ENCODE measurements around the gene NDFIP1. TPM values are rescaled to one million over a fixed set of nuclear protein-coding genes. Genes with fewer than 3 reads are reported as not detected.

Gene NDFIP1
- total and polyA plus RNA-seq, 2 experiments from 2014 or later, result 78.0 to 83.5 TPM

DNA sequence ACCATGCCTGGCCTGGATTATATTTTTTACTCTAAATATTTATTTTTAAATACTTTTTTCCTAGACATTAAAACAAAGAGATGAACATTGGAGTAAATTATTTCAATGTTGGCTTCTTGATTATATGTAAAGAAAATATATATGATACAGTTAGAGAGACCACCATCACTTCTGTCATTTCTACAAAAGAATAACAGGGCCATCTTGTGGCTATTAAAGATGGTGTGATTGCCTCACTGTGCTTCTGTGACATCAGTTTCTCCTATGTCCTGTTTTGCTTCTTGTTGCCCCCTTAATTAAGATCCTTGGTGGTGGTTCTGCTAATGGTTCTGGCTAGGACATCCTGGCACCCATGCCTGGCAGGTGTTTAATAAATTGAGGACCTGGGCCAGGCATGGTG, 32.9 kb downstream of the NDFIP1 start:
- Histone ChIP-seq H3K36me3 (peaks cover 44% of the 10 kb centered on the region), H3K27ac (no peak overlapping the region), H3K4me3 (no peak overlapping the region), H3K9me3 (ENCODE audit: low read depth) (no peaks in the 10 kb centered on the region), H3K27me3 (no peaks in the 10 kb centered on the region), H3K4me1 (ENCODE audit: low read depth) (no peaks in the 10 kb centered on the region)
- TF ChIP-seq, protein P1, sequence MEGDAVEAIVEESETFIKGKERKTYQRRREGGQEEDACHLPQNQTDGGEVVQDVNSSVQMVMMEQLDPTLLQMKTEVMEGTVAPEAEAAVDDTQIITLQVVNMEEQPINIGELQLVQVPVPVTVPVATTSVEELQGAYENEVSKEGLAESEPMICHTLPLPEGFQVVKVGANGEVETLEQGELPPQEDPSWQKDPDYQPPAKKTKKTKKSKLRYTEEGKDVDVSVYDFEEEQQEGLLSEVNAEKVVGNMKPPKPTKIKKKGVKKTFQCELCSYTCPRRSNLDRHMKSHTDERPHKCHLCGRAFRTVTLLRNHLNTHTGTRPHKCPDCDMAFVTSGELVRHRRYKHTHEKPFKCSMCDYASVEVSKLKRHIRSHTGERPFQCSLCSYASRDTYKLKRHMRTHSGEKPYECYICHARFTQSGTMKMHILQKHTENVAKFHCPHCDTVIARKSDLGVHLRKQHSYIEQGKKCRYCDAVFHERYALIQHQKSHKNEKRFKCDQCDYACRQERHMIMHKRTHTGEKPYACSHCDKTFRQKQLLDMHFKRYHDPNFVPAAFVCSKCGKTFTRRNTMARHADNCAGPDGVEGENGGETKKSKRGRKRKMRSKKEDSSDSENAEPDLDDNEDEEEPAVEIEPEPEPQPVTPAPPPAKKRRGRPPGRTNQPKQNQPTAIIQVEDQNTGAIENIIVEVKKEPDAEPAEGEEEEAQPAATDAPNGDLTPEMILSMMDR (IDR thresholded peaks at IDR 0.05; ENCODE audit: low read depth, low read length), result no peak
- DNase-seq (ENCODE audit: low read depth in 1 of 2, low spot score in 1 of 2), result no peak

GRCh38 chr5:142143878-142144277, 35.3 kb downstream of the NDFIP1 start:
- TF ChIP-seq, protein P1 (IDR thresholded peaks at IDR 0.05; ENCODE audit: low read depth, low read length), result peak; percentile 43
- Histone ChIP-seq H3K9me3 (ENCODE audit: low read depth) (no peaks in the 10 kb centered on the region), H3K27ac (no peak overlapping the region), H3K36me3 (peaks cover 41% of the 10 kb centered on the region), H3K4me1 (ENCODE audit: low read depth) (no peaks in the 10 kb centered on the region), H3K27me3 (no peaks in the 10 kb centered on the region), H3K4me3 (no peak overlapping the region)
- peak; percentile 21 to 68 for DNase-seq (ENCODE audit: low read depth in 1 of 2, low spot score in 1 of 2)

GRCh38 chr5:142145106-142145900, 36.7 kb downstream of the NDFIP1 start:
- peaks cover 41% of the 10 kb centered on the region for H3K36me3 ChIP-seq
- TF ChIP-seq, protein P1 (IDR thresholded peaks at IDR 0.05; ENCODE audit: low read depth, low read length), result peak; percentile 91
- no peak overlapping the region for H3K27ac ChIP-seq
- H3K4me3 ChIP-seq, result no peak overlapping the region
- no peaks in the 10 kb centered on the region for H3K4me1 ChIP-seq (ENCODE audit: low read depth)
- DNase-seq (ENCODE audit: low read depth in 1 of 2, low spot score in 1 of 2), result peak; percentile 77 to 83
- H3K27me3 ChIP-seq, result no peaks in the 10 kb centered on the region
- H3K9me3 ChIP-seq (ENCODE audit: low read depth), result no peaks in the 10 kb centered on the region

- no peak for DNase-seq (ENCODE audit: low read depth in 1 of 2, low spot score in 1 of 2)
- H3K4me3 ChIP-seq, result no peak overlapping the region
- H3K27me3 ChIP-seq, result no peaks in the 10 kb centered on the region
- TF ChIP-seq, protein P1 (IDR thresholded peaks at IDR 0.05; ENCODE audit: low read depth, low read length), result no peak
- H3K9me3 ChIP-seq (ENCODE audit: low read depth), result no peaks in the 10 kb centered on the region
- peaks cover 3% of the 10 kb centered on the region for H3K4me1 ChIP-seq (ENCODE audit: low read depth)
- peaks cover 29% of the 10 kb centered on the region for H3K36me3 ChIP-seq
- H3K27ac ChIP-seq, result no peak overlapping the region
These were observed 40.8 kb downstream of the NDFIP1 start for GRCh38 chr5:142149363-142149762.

- H3K4me3 ChIP-seq, result no peak overlapping the region
- peaks cover 23% of the 10 kb centered on the region for H3K36me3 ChIP-seq
- TF ChIP-seq, protein P1 (IDR thresholded peaks at IDR 0.05; ENCODE audit: low read depth, low read length), result no peak
- no peak overlapping the region for H3K27ac ChIP-seq
- no peak for DNase-seq (ENCODE audit: low read depth in 1 of 2, low spot score in 1 of 2)
- H3K4me1 ChIP-seq (ENCODE audit: low read depth), result peaks cover 3% of the 10 kb centered on the region
- H3K27me3 ChIP-seq, result no peaks in the 10 kb centered on the region
- H3K9me3 ChIP-seq (ENCODE audit: low read depth), result no peaks in the 10 kb centered on the region
These were observed 41.9 kb downstream of the NDFIP1 start for GRCh38 chr5:142150431-142150830.
